ENCODE results near the gene HHIPL1. TPM values are rescaled to one million over a fixed set of nuclear protein-coding genes. Genes with fewer than 3 reads are reported as not detected.

The HHIPL1 gene
- total RNA-seq, 3 donors from 2014 or later: 0.26 to 3.2 (median 1.1) TPM

DNA sequence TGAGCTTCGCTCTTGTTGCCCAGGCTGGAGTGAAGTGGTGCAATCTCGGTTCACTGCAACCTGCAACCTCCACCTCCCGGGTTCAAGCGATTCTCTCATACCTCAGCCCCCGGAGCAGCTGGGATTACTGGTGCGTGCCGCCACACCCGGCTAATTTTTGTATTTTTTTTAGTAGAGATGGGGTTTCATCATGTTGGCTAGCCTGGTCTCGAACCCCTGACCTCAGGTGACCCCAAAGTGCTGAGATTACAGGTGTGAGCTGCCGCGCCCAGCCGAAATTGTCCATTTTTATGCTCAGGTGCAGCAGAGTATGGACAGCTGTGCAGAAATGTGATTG, 20.0 kb downstream of the HHIPL1 start:
- H3K4me3 ChIP-seq: no peak overlapping the region
- H3K4me1 ChIP-seq (ENCODE audit: low read depth): no peaks in the 10 kb centered on the region
- TF ChIP-seq, protein P1, sequence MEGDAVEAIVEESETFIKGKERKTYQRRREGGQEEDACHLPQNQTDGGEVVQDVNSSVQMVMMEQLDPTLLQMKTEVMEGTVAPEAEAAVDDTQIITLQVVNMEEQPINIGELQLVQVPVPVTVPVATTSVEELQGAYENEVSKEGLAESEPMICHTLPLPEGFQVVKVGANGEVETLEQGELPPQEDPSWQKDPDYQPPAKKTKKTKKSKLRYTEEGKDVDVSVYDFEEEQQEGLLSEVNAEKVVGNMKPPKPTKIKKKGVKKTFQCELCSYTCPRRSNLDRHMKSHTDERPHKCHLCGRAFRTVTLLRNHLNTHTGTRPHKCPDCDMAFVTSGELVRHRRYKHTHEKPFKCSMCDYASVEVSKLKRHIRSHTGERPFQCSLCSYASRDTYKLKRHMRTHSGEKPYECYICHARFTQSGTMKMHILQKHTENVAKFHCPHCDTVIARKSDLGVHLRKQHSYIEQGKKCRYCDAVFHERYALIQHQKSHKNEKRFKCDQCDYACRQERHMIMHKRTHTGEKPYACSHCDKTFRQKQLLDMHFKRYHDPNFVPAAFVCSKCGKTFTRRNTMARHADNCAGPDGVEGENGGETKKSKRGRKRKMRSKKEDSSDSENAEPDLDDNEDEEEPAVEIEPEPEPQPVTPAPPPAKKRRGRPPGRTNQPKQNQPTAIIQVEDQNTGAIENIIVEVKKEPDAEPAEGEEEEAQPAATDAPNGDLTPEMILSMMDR (IDR thresholded peaks at IDR 0.05): no peak
- ATAC-seq (no peak), DNase-seq (no peak)
- H3K36me3 ChIP-seq (ENCODE audit: low read depth): no peaks in the 10 kb centered on the region
- intact Hi-C loops (cut with DNase I, micrococcal nuclease): no loop called here
- no peaks in the 10 kb centered on the region for H3K9me3 ChIP-seq

GRCh38 chr14:99666533-99666932, 21.6 kb downstream of the HHIPL1 start:
- Histone ChIP-seq H3K4me1 (ENCODE audit: low read depth) (no peaks in the 10 kb centered on the region), H3K4me3 (no peak overlapping the region), H3K36me3 (ENCODE audit: low read depth) (no peaks in the 10 kb centered on the region), H3K9me3 (no peaks in the 10 kb centered on the region)
- DNase-seq (no peak), ATAC-seq (no peak)
- intact Hi-C loops (cut with DNase I, micrococcal nuclease): no loop called here
- TF ChIP-seq, protein P1 (IDR thresholded peaks at IDR 0.05): no peak

DNA sequence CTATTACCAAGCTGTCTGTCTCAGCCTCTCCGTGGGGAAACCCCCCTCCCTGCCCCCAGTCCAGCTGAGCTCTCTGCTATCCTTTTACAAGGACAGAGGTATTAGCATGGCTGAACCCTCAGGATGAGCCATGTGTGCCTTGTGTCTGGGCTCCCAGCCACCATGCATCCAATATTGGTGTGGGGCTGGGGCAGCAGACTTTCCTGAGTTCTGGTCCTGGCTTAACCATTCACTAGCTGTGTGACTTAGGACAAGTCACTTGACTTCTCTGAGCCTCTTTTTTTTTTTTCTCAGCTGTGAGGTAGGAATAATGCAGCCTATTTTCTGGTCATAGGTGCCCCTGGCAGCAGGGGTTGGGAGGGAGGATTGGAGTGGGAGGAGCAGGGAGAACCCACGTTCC, 22.1 kb downstream of the HHIPL1 start:
- H3K4me3 ChIP-seq: no peak overlapping the region
- no peak for DNase-seq

GRCh38 chr14:99667821-99668220, 22.9 kb downstream of the HHIPL1 start:
- no peak overlapping the region for H3K4me3 ChIP-seq
- ATAC-seq: no peak
- H3K36me3 ChIP-seq (ENCODE audit: low read depth): no peaks in the 10 kb centered on the region
- TF ChIP-seq, protein P1 (IDR thresholded peaks at IDR 0.05): no peak
- intact Hi-C loops (cut with DNase I, micrococcal nuclease): no loop called here
- no peaks in the 10 kb centered on the region for H3K9me3 ChIP-seq
- peaks cover 3% of the 10 kb centered on the region for H3K4me1 ChIP-seq (ENCODE audit: low read depth)
- DNase-seq: no peak

More for the DNA sequence above, 22.1 kb downstream of the HHIPL1 start:
- TF ChIP-seq, protein P1 (IDR thresholded peaks at IDR 0.05): no peak
- ATAC-seq: no peak
- H3K4me1 ChIP-seq (ENCODE audit: low read depth): peaks cover 2% of the 10 kb centered on the region
- H3K36me3 ChIP-seq (ENCODE audit: low read depth): no peaks in the 10 kb centered on the region
- intact Hi-C loops (cut with DNase I, micrococcal nuclease): no loop called here
- H3K9me3 ChIP-seq: no peaks in the 10 kb centered on the region

DNA sequence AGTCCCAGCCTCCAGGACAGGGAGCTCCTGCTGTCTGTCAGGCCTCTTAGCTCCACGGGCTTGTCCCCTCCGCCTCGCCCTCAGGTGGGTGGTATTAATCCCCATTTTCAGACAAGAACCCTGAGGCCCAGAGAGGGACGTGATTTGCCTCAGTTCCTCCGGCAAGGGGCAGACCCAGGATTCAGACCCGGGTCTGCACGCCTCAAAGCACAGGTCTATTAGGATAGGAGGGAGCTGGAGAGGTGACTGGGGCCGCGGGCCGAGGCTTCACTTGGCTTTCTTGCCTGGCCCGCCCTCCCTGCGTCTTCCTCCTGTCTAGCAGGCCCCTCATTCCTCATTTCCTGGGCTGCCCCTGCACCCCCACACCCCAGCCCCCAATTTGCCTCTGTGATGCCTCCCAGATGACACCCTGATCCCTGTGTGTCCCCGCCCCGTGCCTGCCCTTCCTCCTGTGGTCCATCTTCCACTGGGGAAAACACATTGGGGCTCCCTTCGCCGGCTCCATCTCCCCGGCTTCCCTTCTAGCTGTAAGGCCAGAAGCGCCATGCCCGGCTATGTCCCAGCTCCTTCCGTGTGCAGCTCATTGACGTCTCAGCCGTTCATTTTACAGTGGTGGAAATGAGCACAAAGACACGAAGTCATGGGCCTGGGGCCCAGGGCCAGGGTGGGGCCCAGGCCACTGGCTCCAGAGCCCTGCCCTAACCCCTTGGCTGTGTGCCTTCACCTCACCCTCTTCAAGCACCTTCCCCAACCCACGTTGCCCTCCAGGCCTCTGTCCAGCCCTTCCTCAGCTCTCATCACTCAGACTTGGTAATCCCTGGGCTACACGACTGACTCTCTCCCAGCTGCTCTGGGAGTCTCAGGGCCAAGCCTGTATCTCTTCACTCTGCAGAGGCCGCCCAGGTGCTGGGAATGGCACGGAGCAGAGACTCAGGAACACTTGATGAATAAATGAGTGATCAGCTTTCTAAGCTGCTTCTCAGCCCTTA, 23.7 kb downstream of the HHIPL1 start:
- ATAC-seq (no peak), DNase-seq (no peak)
- H3K4me1 ChIP-seq (ENCODE audit: low read depth): peaks cover 3% of the 10 kb centered on the region
- no peaks in the 10 kb centered on the region for H3K9me3 ChIP-seq
- intact Hi-C loops (cut with DNase I, micrococcal nuclease): no loop called here
- no peaks in the 10 kb centered on the region for H3K36me3 ChIP-seq (ENCODE audit: low read depth)
- TF ChIP-seq, protein P1 (IDR thresholded peaks at IDR 0.05): no peak
- H3K4me3 ChIP-seq: no peak overlapping the region
